Left ventricle myocardium inferior (tissue), 1 donor: ENCODE data around the gene CCSER1. TPM values are rescaled to one million over a fixed set of nuclear protein-coding genes. Genes with fewer than 3 reads are reported as not detected.

ENCODE experiments used
- DNase-seq: peaks from one replicate; pipeline ENCODE4 v3.0.0-alpha.2; 2020
- H3K27ac ChIP-seq: fragments of 200-600 bp; replicated peaks from 2 replicates; pipeline ENCODE4 v1.8.0; 2021
- H3K27me3 ChIP-seq: fragments of 200-600 bp; 2 replicates; pipeline ENCODE4 v1.8.0; 2021; ENCODE audit warnings: low read depth
- H3K36me3 ChIP-seq: fragments of 200-600 bp; 2 replicates; pipeline ENCODE4 v1.8.0; 2021
- H3K4me1 ChIP-seq: fragments of 200-600 bp; 2 replicates; pipeline ENCODE4 v1.8.0; 2021
- H3K4me3 ChIP-seq: fragments of 200-600 bp; 2 replicates; pipeline ENCODE4 v1.8.0; 2021; ENCODE audit warnings: mild to moderate bottlenecking, moderate library complexity
- H3K9me3 ChIP-seq: fragments of 200-600 bp; replicated peaks from 2 replicates; pipeline ENCODE4 v1.8.0; 2021
- intact Hi-C: fragments of 100-400 bp; cut with micrococcal nuclease; formaldehyde crosslinking; loops from one replicate; pipeline ENCODE4 v1.11.0; 2022
- total RNA-seq: library from RNA; stranded (reverse); fragmentation: NEBNext Ultra II Directional; extraction: Animal tissue kit (Norgen Biotek cat#: 25700); gene quantifications from one replicate; pipeline ENCODE4 v1.2.1, GENCODE V29; 2021
- TF ChIP-seq, protein P1 (sequence below): fragments of 200-600 bp; IDR thresholded peaks from 2 replicates; pipeline ENCODE4 v1.8.0; 2021; ENCODE audit warnings: antibody characterized with exemption, mild to moderate bottlenecking, borderline replicate concordance
- donor health status: DM: no; HTN: yes; CAD: no; lungs with severe emphysema.

The CCSER1 gene
- total RNA-seq, 1 donor from 2014 or later = 13.2 TPM

DNA sequence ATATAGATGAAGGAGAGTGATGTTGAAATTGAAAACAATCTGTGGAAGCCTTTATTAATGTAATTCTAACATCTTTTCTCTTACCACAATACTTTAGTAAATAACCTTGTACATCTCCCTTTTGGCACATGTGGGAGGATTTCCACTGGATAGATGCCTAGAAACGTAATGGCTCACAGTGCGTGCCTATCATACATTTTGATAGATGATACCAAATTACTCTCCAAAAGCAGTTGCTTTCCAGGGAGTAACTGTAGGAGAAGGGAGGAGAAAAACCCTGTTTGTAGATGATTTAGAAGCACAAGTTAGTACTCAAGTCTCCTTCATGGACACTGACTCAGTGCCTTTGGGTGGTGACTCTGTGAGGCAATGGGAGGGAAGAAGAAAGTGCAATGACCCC lies 476.3 kb downstream of the CCSER1 start:
- Histone ChIP-seq H3K9me3 (no peaks in the 10 kb centered on the region), H3K27me3 (no peaks in the 10 kb centered on the region), H3K36me3 (no peaks in the 10 kb centered on the region), H3K27ac (no peak overlapping the region), H3K4me1 (peaks cover 12% of the 10 kb centered on the region), H3K4me3 (no peak overlapping the region)
- TF ChIP-seq, protein P1, sequence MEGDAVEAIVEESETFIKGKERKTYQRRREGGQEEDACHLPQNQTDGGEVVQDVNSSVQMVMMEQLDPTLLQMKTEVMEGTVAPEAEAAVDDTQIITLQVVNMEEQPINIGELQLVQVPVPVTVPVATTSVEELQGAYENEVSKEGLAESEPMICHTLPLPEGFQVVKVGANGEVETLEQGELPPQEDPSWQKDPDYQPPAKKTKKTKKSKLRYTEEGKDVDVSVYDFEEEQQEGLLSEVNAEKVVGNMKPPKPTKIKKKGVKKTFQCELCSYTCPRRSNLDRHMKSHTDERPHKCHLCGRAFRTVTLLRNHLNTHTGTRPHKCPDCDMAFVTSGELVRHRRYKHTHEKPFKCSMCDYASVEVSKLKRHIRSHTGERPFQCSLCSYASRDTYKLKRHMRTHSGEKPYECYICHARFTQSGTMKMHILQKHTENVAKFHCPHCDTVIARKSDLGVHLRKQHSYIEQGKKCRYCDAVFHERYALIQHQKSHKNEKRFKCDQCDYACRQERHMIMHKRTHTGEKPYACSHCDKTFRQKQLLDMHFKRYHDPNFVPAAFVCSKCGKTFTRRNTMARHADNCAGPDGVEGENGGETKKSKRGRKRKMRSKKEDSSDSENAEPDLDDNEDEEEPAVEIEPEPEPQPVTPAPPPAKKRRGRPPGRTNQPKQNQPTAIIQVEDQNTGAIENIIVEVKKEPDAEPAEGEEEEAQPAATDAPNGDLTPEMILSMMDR = no peak
- intact Hi-C loops = no loop called here
- no peak for DNase-seq

DNA sequence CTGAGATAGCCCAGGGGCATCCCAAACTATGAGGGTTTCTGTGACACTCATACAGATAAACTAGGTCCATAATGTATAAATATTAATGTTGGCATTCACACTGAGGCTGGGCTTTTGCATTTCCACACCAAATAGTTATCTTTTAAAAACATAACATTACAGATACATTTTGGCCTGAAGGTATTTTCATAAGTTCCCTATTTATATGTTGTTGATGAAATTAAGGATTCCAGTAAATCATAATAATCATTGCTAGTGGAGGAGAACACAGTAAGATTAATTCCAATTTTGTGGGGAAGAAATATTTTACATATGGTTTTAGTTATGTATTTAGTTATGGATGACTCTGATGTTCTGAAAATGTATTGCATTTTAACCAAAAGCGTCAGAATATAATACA lies 479.6 kb downstream of the CCSER1 start:
- no peaks in the 10 kb centered on the region for H3K36me3 ChIP-seq
- no peaks in the 10 kb centered on the region for H3K27me3 ChIP-seq
- no peak overlapping the region for H3K4me3 ChIP-seq
- H3K9me3 ChIP-seq = no peaks in the 10 kb centered on the region
- TF ChIP-seq, protein P1 = no peak
- DNase-seq = no peak
- intact Hi-C loops = no loop called here
- peaks cover 10% of the 10 kb centered on the region for H3K4me1 ChIP-seq
- H3K27ac ChIP-seq = no peak overlapping the region

DNA sequence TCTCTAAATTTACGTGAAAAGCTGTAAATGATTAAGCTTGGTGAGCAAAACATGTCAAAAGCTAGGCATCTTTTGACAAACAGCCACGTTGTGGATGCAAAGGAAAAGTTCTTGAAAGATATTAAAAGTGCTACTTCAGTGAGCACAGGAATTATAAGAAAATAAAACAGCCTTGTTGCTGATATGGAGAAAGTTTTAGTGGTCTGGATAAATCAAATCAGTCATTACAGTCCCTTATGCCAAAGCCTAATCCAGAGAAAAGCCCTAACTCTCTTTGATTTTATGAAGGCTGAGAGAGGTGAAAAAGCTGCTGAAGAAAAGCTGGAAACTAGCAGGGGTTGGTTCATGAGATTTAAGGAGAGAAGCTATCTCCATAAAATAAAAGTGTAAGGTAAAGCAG lies 487.2 kb downstream of the CCSER1 start:
- intact Hi-C loops = no loop called here
- no peaks in the 10 kb centered on the region for H3K9me3 ChIP-seq
- TF ChIP-seq, protein P1 = no peak
- no peak overlapping the region for H3K27ac ChIP-seq
- H3K4me3 ChIP-seq = no peak overlapping the region
- no peaks in the 10 kb centered on the region for H3K27me3 ChIP-seq
- no peaks in the 10 kb centered on the region for H3K4me1 ChIP-seq
- DNase-seq = no peak
- no peaks in the 10 kb centered on the region for H3K36me3 ChIP-seq

DNA sequence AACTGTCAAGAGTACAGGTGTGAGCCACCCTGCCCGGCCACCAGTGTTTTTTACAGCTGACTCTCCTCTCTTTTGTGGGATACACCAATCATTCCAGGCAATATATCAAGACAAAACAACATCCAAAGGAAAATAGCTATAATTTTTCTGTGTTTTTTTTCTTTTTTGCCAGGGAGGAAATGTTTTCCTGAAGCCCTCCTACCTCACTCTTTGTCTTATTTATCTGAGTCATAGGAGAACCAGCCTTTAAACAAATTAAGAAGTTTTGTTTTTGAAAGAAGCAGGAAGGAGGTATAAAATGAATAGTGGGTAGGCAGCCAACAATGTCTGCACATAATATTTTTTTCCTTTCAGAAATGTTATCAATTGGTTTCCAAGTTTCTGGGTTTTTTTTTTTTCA lies 493.9 kb downstream of the CCSER1 start:
- Histone ChIP-seq H3K36me3 (no peaks in the 10 kb centered on the region), H3K27me3 (no peaks in the 10 kb centered on the region), H3K9me3 (peaks cover 2% of the 10 kb centered on the region), H3K4me1 (no peaks in the 10 kb centered on the region), H3K27ac (no peak overlapping the region), H3K4me3 (no peak overlapping the region)
- intact Hi-C loops = no loop called here
- DNase-seq = no peak
- TF ChIP-seq, protein P1 = no peak

DNA sequence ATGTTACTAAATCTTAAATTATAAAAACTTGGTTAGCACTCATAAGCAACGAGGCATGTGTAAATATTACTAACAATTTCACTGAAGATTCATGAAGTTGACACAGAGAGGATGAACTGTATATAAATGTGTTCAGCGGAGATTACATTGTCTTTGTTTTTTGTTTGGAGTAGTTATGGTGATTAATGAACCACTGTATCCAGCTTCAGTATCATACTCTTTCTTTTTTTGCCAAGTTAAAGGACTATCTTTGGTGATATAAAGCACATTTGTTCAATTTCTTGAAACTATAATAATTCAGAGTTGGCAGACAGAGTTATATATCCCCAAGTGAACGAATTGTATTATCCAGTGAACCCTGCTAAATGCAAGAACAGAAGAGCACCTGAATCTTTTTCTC lies 497.6 kb downstream of the CCSER1 start:
- TF ChIP-seq, protein P1 = no peak
- H3K27me3 ChIP-seq = no peaks in the 10 kb centered on the region
- H3K9me3 ChIP-seq = peaks cover 2% of the 10 kb centered on the region
- H3K4me1 ChIP-seq = no peaks in the 10 kb centered on the region
- H3K27ac ChIP-seq = no peak overlapping the region
- intact Hi-C loops = no loop called here
- H3K36me3 ChIP-seq = no peaks in the 10 kb centered on the region
- no peak for DNase-seq
- H3K4me3 ChIP-seq = no peak overlapping the region
